ENCODE results near the gene PPP1R11. TPM values are rescaled to one million over a fixed set of nuclear protein-coding genes. Genes with fewer than 3 reads are reported as not detected.
A peak's percentile ranks its signal among the peaks of the same experiment; 100 is the strongest.

Gene PPP1R11
- total and polyA plus RNA-seq, 2 of the 13 experiments (the other 11 are each of a cell fraction or from before 2014, with no cell fraction given) = 32.1 to 58.9 TPM

- no peak for TF ChIP-seq WIZ (CRISPR knock-in tag; IDR thresholded peaks at IDR 0.05)
- TF ChIP-seq ZNF225 (CRISPR knock-in tag; IDR thresholded peaks at IDR 0.05) = no peak; the same call in 1 of the 2 replicates
- TF ChIP-seq HMGXB4 (CRISPR knock-in tag; IDR thresholded peaks at IDR 0.05; ENCODE audit: borderline replicate concordance in 1 of 2, low read depth in 1 of 2) = peak; percentile 92 to 93
- TF ChIP-seq PHF21A (CRISPR knock-in tag; IDR thresholded peaks at IDR 0.05) = no peak
- 0 out of 2 replicates have a peak, but pooled peaks have one; percentile 54 for TF ChIP-seq SAFB2 (CRISPR knock-in tag; IDR thresholded peaks at IDR 0.05; ENCODE audit: borderline replicate concordance, low read depth)
- peak; percentile 79 for TF ChIP-seq ZBTB38 (CRISPR knock-in tag; IDR thresholded peaks at IDR 0.05)
- TF ChIP-seq ZNF275 (CRISPR knock-in tag; IDR thresholded peaks at IDR 0.05; ENCODE audit: borderline replicate concordance) = no peak
- peak; percentile 70; the same call in 1 of the 2 replicates for TF ChIP-seq ETV5 (CRISPR knock-in tag; IDR thresholded peaks at IDR 0.05; ENCODE audit: borderline replicate concordance)
- peak; percentile 67; the same call in 1 of the 2 replicates for TF ChIP-seq HES4 (CRISPR knock-in tag; IDR thresholded peaks at IDR 0.05; ENCODE audit: borderline replicate concordance)
- no peak for TF ChIP-seq ZNF644 (CRISPR knock-in tag; IDR thresholded peaks at IDR 0.05; ENCODE audit: low read depth)
- no peak for TF ChIP-seq TOPORS (CRISPR knock-in tag; IDR thresholded peaks at IDR 0.05)
- TF ChIP-seq IKZF5 (CRISPR knock-in tag; IDR thresholded peaks at IDR 0.05) = peak; percentile 75; the same call in 1 of the 2 replicates
- peak; percentile 79; the same call in 1 of the 2 replicates for TF ChIP-seq ZNF280D (CRISPR knock-in tag; IDR thresholded peaks at IDR 0.05)
- no peak for TF ChIP-seq ZBTB2 (CRISPR knock-in tag; IDR thresholded peaks at IDR 0.05; ENCODE audit: low read depth)
- no peak for TF ChIP-seq NONO (IDR thresholded peaks at IDR 0.05)
- peak; percentile 48; the same call in 1 of the 2 replicates for TF ChIP-seq NONO (CRISPR knock-in tag; conservative IDR thresholded peaks at IDR 0.05)
These were observed 36.2 kb downstream of the PPP1R11 start (continued) for GRCh38 chr6:30102970-30103871.
